Suprapubic skin (tissue), 4 donors: ENCODE data around the gene APLP2. TPM values are rescaled to one million over a fixed set of nuclear protein-coding genes. Genes with fewer than 3 reads are reported as not detected.

Experiments
- DNase-seq, 2 donors: peaks; one replicate each; pipeline ENCODE4 v3.0.0-alpha.2; 2019; ENCODE audit warnings: low spot score in 2 of 2
- H3K27ac ChIP-seq: fragments of 200-600 bp; sonication (generic); one replicate; pipeline ENCODE4 v1.5.1; 2019
- H3K27me3 ChIP-seq: fragments of 200-600 bp; sonication (generic); one replicate; pipeline ENCODE4 v1.5.1; 2019
- H3K36me3 ChIP-seq: fragments of 200-600 bp; sonication (generic); one replicate; pipeline ENCODE4 v1.5.1; 2019
- H3K4me1 ChIP-seq: fragments of 200-600 bp; sonication (generic); one replicate; pipeline ENCODE4 v1.5.1; 2019
- H3K4me3 ChIP-seq: fragments of 200-600 bp; sonication (generic); one replicate; pipeline ENCODE4 v1.5.1; 2019; ENCODE audit warnings: mild to moderate bottlenecking
- H3K9me3 ChIP-seq: fragments of 200-600 bp; sonication (generic); one replicate; pipeline ENCODE4 v1.5.1; 2019
- CTCF ChIP-seq, 2 donors: fragments of 200-600 bp in 1 of 2; fragments of 450-650 bp in 1 of 2; sonication (generic) in 1 of 2; IDR thresholded peaks; one replicate each; pipeline ENCODE4 v1.5.1; 2016 to 2019; ENCODE audit warnings: antibody characterized with exemption in 2 of 2, mild to moderate bottlenecking in 1 of 2, moderate library complexity in 1 of 2
- EP300 ChIP-seq: sonication (generic); formaldehyde crosslinking; IDR thresholded peaks from one replicate; pipeline ENCODE4 v1.6.1; 2017; ENCODE audit warnings: antibody characterized with exemption
- POLR2A ChIP-seq, 2 donors: fragments of 450-650 bp; IDR thresholded peaks; one replicate each; pipeline ENCODE4 v1.6.1; 2017; ENCODE audit warnings: antibody characterized with exemption in 2 of 2, mild to moderate bottlenecking in 2 of 2, moderate library complexity in 2 of 2
- POLR2AphosphoS5 ChIP-seq, 3 donors: sonication (generic); formaldehyde crosslinking; IDR thresholded peaks; one replicate each; pipeline ENCODE4 v1.6.1; 2017; ENCODE audit warnings: antibody characterized with exemption in 3 of 3
- WGBS: methylation state at CpG from one replicate; pipeline ENCODE4 v1.1.5; 2018; 5-methylcytosine and 5-hydroxymethylcytosine counted together
- total RNA-seq, 4 donors: library from RNA; depleted of rRNA; stranded (reverse); fragments of >200 nt; gene quantifications; one replicate each; pipeline ENCODE4 v1.1.0, GENCODE V29; 2016

The APLP2 gene
- total RNA-seq, 4 donors from 2014 or later, result 150 to 237 (median 174) TPM

- no peak for DNase-seq
- H3K27ac ChIP-seq, result no peak overlapping the region
- no peak overlapping the region for H3K4me3 ChIP-seq
- H3K36me3 ChIP-seq, result peaks cover 52% of the 10 kb centered on the region
- TF ChIP-seq POLR2A (IDR thresholded peaks at IDR 0.05), result no peak
- TF ChIP-seq EP300, result no peak
- no peak for TF ChIP-seq CTCF (IDR thresholded peaks at IDR 0.05)
- TF ChIP-seq POLR2AphosphoS5 (IDR thresholded peaks at IDR 0.05), result no peak
- H3K4me1 ChIP-seq, result peaks cover 18% of the 10 kb centered on the region
- no peaks in the 10 kb centered on the region for H3K27me3 ChIP-seq
- no peaks in the 10 kb centered on the region for H3K9me3 ChIP-seq
- 96% methylated on average over 3 of the region's 3 CpGs for WGBS
These were observed 75.7 kb downstream of the APLP2 start for GRCh38 chr11:130145311-130145812.

- H3K4me3 ChIP-seq, result no peak overlapping the region
- H3K27ac ChIP-seq, result no peak overlapping the region
- H3K9me3 ChIP-seq, result no peaks in the 10 kb centered on the region
- no peak for DNase-seq
- peaks cover 18% of the 10 kb centered on the region for H3K4me1 ChIP-seq
- TF ChIP-seq POLR2AphosphoS5 (IDR thresholded peaks at IDR 0.05), result no peak
- TF ChIP-seq CTCF (IDR thresholded peaks at IDR 0.05), result peak in 1 of 2 donors; percentile 22
- TF ChIP-seq POLR2A (IDR thresholded peaks at IDR 0.05), result no peak
- no peak for TF ChIP-seq EP300
- H3K27me3 ChIP-seq, result no peaks in the 10 kb centered on the region
- WGBS, result 72% methylated on average over 13 of the region's 15 CpGs
- H3K36me3 ChIP-seq, result peaks cover 45% of the 10 kb centered on the region
These were observed 76.5 kb downstream of the APLP2 start for GRCh38 chr11:130145975-130146776.

- TF ChIP-seq POLR2AphosphoS5 (IDR thresholded peaks at IDR 0.05) (peak in 1 of 3 donors; percentile 37), POLR2A (IDR thresholded peaks at IDR 0.05) (no peak)
- no peak for DNase-seq
- no peaks in the 10 kb centered on the region for H3K9me3 ChIP-seq
- peaks cover 39% of the 10 kb centered on the region for H3K36me3 ChIP-seq
- H3K27me3 ChIP-seq, result no peaks in the 10 kb centered on the region
- peaks cover 18% of the 10 kb centered on the region for H3K4me1 ChIP-seq
- H3K27ac ChIP-seq, result no peak overlapping the region
- no peak overlapping the region for H3K4me3 ChIP-seq
- 63% methylated on average over 5 of the region's 5 CpGs for WGBS
These were observed 77.1 kb downstream of the APLP2 start for GRCh38 chr11:130146796-130147195.

GRCh38 chr11:130148796-130149326 is 79.2 kb downstream of the APLP2 start:
- Histone ChIP-seq H3K9me3 (no peaks in the 10 kb centered on the region), H3K36me3 (peaks cover 18% of the 10 kb centered on the region), H3K4me1 (peaks cover 18% of the 10 kb centered on the region), H3K27me3 (no peaks in the 10 kb centered on the region), H3K4me3 (no peak overlapping the region), H3K27ac (no peak overlapping the region)
- no peak for DNase-seq
- 98% methylated on average over 12 of the region's 12 CpGs for WGBS
- no peak for TF ChIP-seq POLR2A (IDR thresholded peaks at IDR 0.05)
- TF ChIP-seq POLR2AphosphoS5 (IDR thresholded peaks at IDR 0.05), result no peak
- no peak for TF ChIP-seq EP300
- no peak for TF ChIP-seq CTCF (IDR thresholded peaks at IDR 0.05)

- DNase-seq, result no peak
- WGBS, result 90% methylated on average over 7 of the region's 7 CpGs
- Histone ChIP-seq H3K27me3 (no peaks in the 10 kb centered on the region), H3K36me3 (no peaks in the 10 kb centered on the region), H3K9me3 (no peaks in the 10 kb centered on the region), H3K4me3 (no peak overlapping the region), H3K4me1 (peaks cover 14% of the 10 kb centered on the region), H3K27ac (no peak overlapping the region)
- TF ChIP-seq CTCF (IDR thresholded peaks at IDR 0.05), result no peak
- no peak for TF ChIP-seq EP300
- no peak for TF ChIP-seq POLR2A (IDR thresholded peaks at IDR 0.05)
- no peak for TF ChIP-seq POLR2AphosphoS5 (IDR thresholded peaks at IDR 0.05)
These were observed 81.1 kb downstream of the APLP2 start for GRCh38 chr11:130150790-130151189.
